Progenitor cell of endocrine pancreas (in vitro differentiated cells): ENCODE results near the gene OSBPL10. TPM values are rescaled to one million over a fixed set of nuclear protein-coding genes. Genes with fewer than 3 reads are reported as not detected.

Experiments
- DNase-seq: peaks from one replicate; pipeline ENCODE4 v3.0.0; 2021; ENCODE audit warnings: low spot score; ENCODE audit not compliant: unreplicated experiment
- H3K27ac Mint-ChIP-seq: 2 replicates; pipeline ENCODE4 v1.8.0; 2021; ENCODE audit warnings: mild to moderate bottlenecking, moderate library complexity, mixed read lengths
- H3K27me3 Mint-ChIP-seq: 2 replicates; pipeline ENCODE4 v1.8.0; 2021; ENCODE audit warnings: mixed read lengths
- H3K36me3 Mint-ChIP-seq: 2 replicates; pipeline ENCODE4 v1.8.0; 2022; ENCODE audit warnings: mixed read lengths; ENCODE audit not compliant: insufficient read depth
- H3K4me1 Mint-ChIP-seq: 2 replicates; pipeline ENCODE4 v1.8.0; 2021; ENCODE audit warnings: low read depth, mixed read lengths
- H3K4me3 Mint-ChIP-seq: 2 replicates; pipeline ENCODE4 v1.8.0; 2021; ENCODE audit warnings: low read depth, mild to moderate bottlenecking, moderate library complexity, mixed read lengths
- H3K9me3 Mint-ChIP-seq: 2 replicates; pipeline ENCODE4 v1.8.0; 2021; ENCODE audit warnings: low read depth, mixed read lengths
- CTCF ChIP-seq: fragments of 200-600 bp; sonication (generic); IDR thresholded peaks from one replicate; pipeline ENCODE4 v1.5.0; 2021; ENCODE audit warnings: antibody characterized with exemption, mild to moderate bottlenecking; ENCODE audit not compliant: unreplicated experiment
- total RNA-seq: library from RNA; stranded (reverse); gene quantifications from 2 replicates; pipeline ENCODE4 v1.2.1, GENCODE V29; 2021

Gene OSBPL10
- total RNA-seq, 1 donor from 2014 or later: 25.2 TPM

GRCh38 chr3:31724651-31725050 is 256.4 kb downstream of the OSBPL10 start:
- H3K27ac Mint-ChIP-seq: no peak overlapping the region
- DNase-seq: no peak

GRCh38 chr3:31724116-31724515 is 256.9 kb downstream of the OSBPL10 start:
- peaks cover 7% of the 10 kb centered on the region for H3K4me1 Mint-ChIP-seq
- no peak for DNase-seq
- H3K9me3 Mint-ChIP-seq: no peaks in the 10 kb centered on the region
- H3K36me3 Mint-ChIP-seq: no peaks in the 10 kb centered on the region
- no peak for TF ChIP-seq CTCF
- H3K4me3 Mint-ChIP-seq: no peak overlapping the region
- H3K27me3 Mint-ChIP-seq: no peaks in the 10 kb centered on the region
- H3K27ac Mint-ChIP-seq: no peak overlapping the region

More at GRCh38 chr3:31724651-31725050, 256.4 kb downstream of the OSBPL10 start:
- Mint-ChIP-seq H3K4me3 (no peak overlapping the region), H3K9me3 (no peaks in the 10 kb centered on the region), H3K36me3 (no peaks in the 10 kb centered on the region), H3K27me3 (no peaks in the 10 kb centered on the region), H3K4me1 (peaks cover 7% of the 10 kb centered on the region)
- TF ChIP-seq CTCF: peak; percentile 19

GRCh38 chr3:31723701-31724100 is 257.4 kb downstream of the OSBPL10 start:
- Mint-ChIP-seq H3K9me3 (no peaks in the 10 kb centered on the region), H3K36me3 (no peaks in the 10 kb centered on the region), H3K4me3 (no peak overlapping the region), H3K27ac (no peak overlapping the region), H3K4me1 (peaks cover 7% of the 10 kb centered on the region), H3K27me3 (no peaks in the 10 kb centered on the region)
- no peak for DNase-seq
- no peak for TF ChIP-seq CTCF

GRCh38 chr3:31721676-31722075 is 259.4 kb downstream of the OSBPL10 start:
- Mint-ChIP-seq H3K36me3 (no peaks in the 10 kb centered on the region), H3K4me3 (no peak overlapping the region), H3K27me3 (no peaks in the 10 kb centered on the region), H3K9me3 (no peaks in the 10 kb centered on the region), H3K27ac (no peak overlapping the region), H3K4me1 (no peaks in the 10 kb centered on the region)
- DNase-seq: no peak
- no peak for TF ChIP-seq CTCF

- Mint-ChIP-seq H3K9me3 (peaks cover 12% of the 10 kb centered on the region), H3K4me3 (no peak overlapping the region), H3K36me3 (peaks cover 9% of the 10 kb centered on the region), H3K27me3 (no peaks in the 10 kb centered on the region), H3K27ac (no peak overlapping the region), H3K4me1 (peaks cover 8% of the 10 kb centered on the region)
- TF ChIP-seq CTCF: no peak
- DNase-seq: no peak
Measured at GRCh38 chr3:31714495-31715280, 266.4 kb downstream of the OSBPL10 start.
